T-cell (primary cell): ENCODE measurements around the gene TDRD7. TPM values are rescaled to one million over a fixed set of nuclear protein-coding genes. Genes with fewer than 3 reads are reported as not detected.

ENCODE experiments used
- ATAC-seq, 4 experiments: fragments of 200-7000 bp in 3 of 4; fragments of 150-1000 bp in 1 of 4; cut with Tn5 transposase; replicated peaks in 1 of 4; 1 replicate in 3 of 4; 2 replicates in 1 of 4; pipeline ENCODE4 v1.10.0; 2021; ENCODE audit warnings: moderate library complexity in 3 of 4, mild to moderate bottlenecking in 2 of 4, moderate number of reproducible peaks in 1 of 4
- CTCF ChIA-PET, 2 donors: fragments of 300-600 bp; sonication (Branson Sonifier 250); formaldehyde crosslinking; loops; one replicate each; lab custom pipeline; 2022; ENCODE audit warnings: antibody characterized with exemption in 2 of 2; lab: Charles Lee
- POLR2A ChIA-PET, 2 donors: fragments of 300-600 bp; sonication (Branson Sonifier 250); formaldehyde crosslinking; loops; one replicate each; lab custom pipeline; 2022; ENCODE audit warnings: antibody characterized with exemption in 2 of 2; lab: Charles Lee
- DNase-seq, 35 experiments: peaks; one replicate each; pipeline versions ENCODE4 v3.0.0 to v3.0.0-alpha.2; 2013 to 2023
- H3K27ac ChIP-seq: one replicate; pipeline ENCODE4 v1.5.1; 2013; ENCODE audit warnings: low read length
- H3K27me3 ChIP-seq, 2 experiments: replicated peaks in 1 of 2; 1 replicate in 1 of 2; 2 replicates in 1 of 2; pipeline versions ENCODE4 v1.6.1 to v1.7.0; 2013; ENCODE audit warnings: low read length in 1 of 2, mixed read lengths in 1 of 2; ENCODE audit not compliant: control insufficient read depth in 2 of 2, insufficient read depth in 2 of 2; ENCODE audit errors: extremely low read depth in 1 of 2
- H3K36me3 ChIP-seq, 2 donors: 1 replicate in 1 of 2; 2 replicates in 1 of 2; pipeline versions ENCODE4 v1.6.1 to v1.7.0; 2013; ENCODE audit warnings: low read length in 1 of 2; ENCODE audit not compliant: control insufficient read depth in 2 of 2, insufficient read depth in 1 of 2; ENCODE audit errors: extremely low read depth in 1 of 2
- H3K4me1 ChIP-seq, 2 experiments: 1 replicate in 1 of 2; 2 replicates in 1 of 2; pipeline versions ENCODE4 v1.6.1 to v1.7.0; 2013; ENCODE audit warnings: low read length in 2 of 2, mixed read lengths in 1 of 2; ENCODE audit not compliant: insufficient read depth in 2 of 2, control insufficient read depth in 1 of 2; ENCODE audit errors: extremely low read depth in 1 of 2
- H3K4me3 ChIP-seq, 2 donors: 1 replicate in 1 of 2; 2 replicates in 1 of 2; pipeline versions ENCODE4 v1.5.1 to v1.7.0; 2013; ENCODE audit warnings: mild to moderate bottlenecking in 2 of 2, low read length in 1 of 2, moderate library complexity in 1 of 2; ENCODE audit not compliant: control insufficient read depth in 1 of 2; ENCODE audit errors: extremely low read depth in 1 of 2
- H3K9me3 ChIP-seq: 2 replicates; pipeline ENCODE4 v1.7.0; 2013
- H3K27ac Mint-ChIP-seq, 2 donors: one replicate each; pipeline ENCODE4 v1.8.0; 2020 to 2021; ENCODE audit warnings: mild to moderate bottlenecking in 2 of 2, mixed read lengths in 2 of 2
- H3K27me3 Mint-ChIP-seq, 2 donors: one replicate each; pipeline ENCODE4 v1.8.0; 2021 to 2022; ENCODE audit warnings: mixed read lengths in 2 of 2
- H3K36me3 Mint-ChIP-seq: one replicate; pipeline ENCODE4 v1.8.0; 2021; ENCODE audit warnings: mixed read lengths
- H3K4me1 Mint-ChIP-seq, 3 donors: one replicate each; pipeline ENCODE4 v1.8.0; 2020 to 2022; ENCODE audit warnings: mixed read lengths in 3 of 3, mild to moderate bottlenecking in 1 of 3
- H3K4me3 Mint-ChIP-seq, 3 donors: one replicate each; pipeline ENCODE4 v1.8.0; 2020 to 2022; ENCODE audit warnings: mild to moderate bottlenecking in 3 of 3, mixed read lengths in 3 of 3, moderate library complexity in 3 of 3
- H3K9me3 Mint-ChIP-seq, 3 donors: one replicate each; pipeline ENCODE4 v1.8.0; 2020 to 2022; ENCODE audit warnings: mixed read lengths in 3 of 3
- WGBS: methylation state at CpG from one replicate; pipeline ENCODE4 v1.1.5; 2013; ENCODE audit warnings: missing lambda C conversion rate; ENCODE audit not compliant: insufficient coverage; 5-methylcytosine and 5-hydroxymethylcytosine counted together
- total RNA-seq, 35 experiments: library from RNA in 6 of 35; stranded (reverse) in 6 of 35; fragments of 120-200 nt in 1 of 35; gene quantifications; one replicate each; pipeline versions ENCODE4 v1.2.1 to v1.2.4 and lab custom pipeline; 2013 to 2026

Gene TDRD7
- total RNA-seq, 5 donors from 2014 or later (not counting 1 experiment from before 2014, with no cell fraction given), result 9.2 to 11.9 (median 10.2) TPM

GRCh38 chr9:97518166-97518908 lies 106.4 kb downstream of the TDRD7 start:
- H3K27ac ChIP-seq, result no peak overlapping the region
- POLR2A ChIA-PET, result no interaction called here

DNA sequence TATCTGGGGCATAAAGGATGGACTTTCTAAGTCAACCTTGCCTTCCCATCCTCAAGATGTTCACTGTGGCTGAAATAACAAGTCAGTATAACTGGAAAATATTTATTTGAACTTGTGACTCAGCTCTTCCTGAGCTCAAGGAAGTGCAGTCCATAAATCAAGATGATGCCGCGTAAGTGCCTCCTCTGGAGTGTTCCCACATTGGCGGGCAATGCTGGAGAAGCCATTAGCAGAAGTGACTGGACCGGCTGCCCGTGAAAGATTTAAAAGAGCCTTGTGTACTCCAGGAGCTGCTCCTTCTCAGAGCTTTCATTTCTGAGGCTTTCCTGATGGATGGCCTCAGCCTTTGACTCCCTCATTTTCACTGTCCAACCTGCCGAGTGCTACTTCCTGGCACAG lies 107.0 kb downstream of the TDRD7 start:
- Mint-ChIP-seq H3K27ac (no peak overlapping the region), H3K9me3 (no peaks in the 10 kb centered on the region), H3K36me3 (no peaks in the 10 kb centered on the region), H3K4me1 (peaks cover 0 to 5% (median 3%) of the 10 kb centered on the region in 3 donors), H3K4me3 (no peak overlapping the region), H3K27me3 (peaks cover 31 to 38% of the 10 kb centered on the region in 2 donors)
- Histone ChIP-seq H3K4me3 (no peak overlapping the region), H3K9me3 (no peaks in the 10 kb centered on the region), H3K4me1 (no peaks in the 10 kb centered on the region), H3K27ac (no peak overlapping the region), H3K36me3 (no peaks in the 10 kb centered on the region), H3K27me3 (peaks cover 0 to 38% of the 10 kb centered on the region in 2 experiments)
- ATAC-seq (no peak), DNase-seq (no peak)
- ChIA-PET CTCF (no interaction called here), POLR2A (no interaction called here)
- 21% methylated on average over 3 of the region's 6 CpGs for WGBS

More at GRCh38 chr9:97518166-97518908, 106.4 kb downstream of the TDRD7 start:
- Histone ChIP-seq H3K4me1 (no peaks in the 10 kb centered on the region), H3K9me3 (no peaks in the 10 kb centered on the region), H3K36me3 (no peaks in the 10 kb centered on the region), H3K4me3 (no peak overlapping the region), H3K27me3 (peaks cover 0 to 38% of the 10 kb centered on the region in 2 experiments)
- Mint-ChIP-seq H3K4me3 (no peak overlapping the region), H3K27me3 (peaks cover 31 to 38% of the 10 kb centered on the region in 2 donors), H3K4me1 (peaks cover 0 to 5% (median 3%) of the 10 kb centered on the region in 3 donors), H3K9me3 (no peaks in the 10 kb centered on the region), H3K27ac (no peak overlapping the region), H3K36me3 (no peaks in the 10 kb centered on the region)
- DNase-seq, result no peak
- ATAC-seq, result no peak
- 90% methylated on average over 6 of the region's 9 CpGs for WGBS
- CTCF ChIA-PET, result no interaction called here

DNA sequence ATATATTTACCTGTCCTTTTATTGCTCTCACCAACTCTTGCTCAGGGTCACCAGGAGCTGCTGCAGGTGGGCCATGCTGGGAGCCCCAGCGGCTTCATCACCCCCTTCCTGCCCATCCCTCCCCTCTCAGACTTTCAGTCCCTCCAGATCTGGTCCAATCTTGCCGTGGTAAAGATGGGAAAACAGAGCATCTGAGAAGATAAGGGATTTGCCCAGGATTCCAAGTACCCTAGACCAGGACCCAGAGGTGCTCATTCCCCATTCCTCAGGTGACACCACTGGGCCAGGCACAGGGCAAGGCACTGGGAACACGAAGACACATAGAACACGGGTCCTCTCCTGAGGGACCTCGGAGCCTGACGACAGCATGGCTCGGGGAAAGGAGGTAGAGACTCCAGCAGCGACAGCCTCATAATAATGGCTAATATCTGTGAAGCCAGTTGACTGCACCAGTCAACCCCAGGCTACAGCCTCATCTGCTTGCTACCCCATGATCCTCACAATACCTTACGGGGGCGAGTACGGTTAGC lies 107.6 kb downstream of the TDRD7 start:
- H3K36me3 Mint-ChIP-seq, result no peaks in the 10 kb centered on the region
- H3K4me1 ChIP-seq, result no peaks in the 10 kb centered on the region
- no peak overlapping the region for H3K27ac Mint-ChIP-seq
- ChIA-PET POLR2A (no interaction called here), CTCF (no interaction called here)
- WGBS, result 98% methylated on average over 8 of the region's 11 CpGs
- H3K4me3 ChIP-seq, result no peak overlapping the region
- no peak overlapping the region for H3K27ac ChIP-seq
- H3K27me3 Mint-ChIP-seq, result peaks cover 31 to 38% of the 10 kb centered on the region in 2 donors
- peaks cover 0 to 5% (median 3%) of the 10 kb centered on the region in 3 donors for H3K4me1 Mint-ChIP-seq
- no peaks in the 10 kb centered on the region for H3K36me3 ChIP-seq
- H3K27me3 ChIP-seq, result peaks cover 0 to 38% of the 10 kb centered on the region in 2 experiments
- no peak for DNase-seq
- no peak overlapping the region for H3K4me3 Mint-ChIP-seq
- no peaks in the 10 kb centered on the region for H3K9me3 Mint-ChIP-seq
- no peaks in the 10 kb centered on the region for H3K9me3 ChIP-seq
- no peak for ATAC-seq

GRCh38 chr9:97521576-97522333 lies 109.9 kb downstream of the TDRD7 start:
- POLR2A ChIA-PET, result no interaction called here
- Histone ChIP-seq H3K27ac (no peak overlapping the region), H3K27me3 (peaks cover 0 to 25% of the 10 kb centered on the region in 2 experiments), H3K4me1 (no peaks in the 10 kb centered on the region), H3K36me3 (no peaks in the 10 kb centered on the region), H3K9me3 (no peaks in the 10 kb centered on the region), H3K4me3 (no peak overlapping the region)
- peaks cover 21 to 27% of the 10 kb centered on the region in 2 donors for H3K27me3 Mint-ChIP-seq
- no peak overlapping the region for H3K27ac Mint-ChIP-seq
- H3K36me3 Mint-ChIP-seq, result no peaks in the 10 kb centered on the region
- CTCF ChIA-PET, result no interaction called here
- DNase-seq, result no peak
- 97% methylated on average over 5 of the region's 10 CpGs for WGBS
- no peaks in the 10 kb centered on the region for H3K9me3 Mint-ChIP-seq
- H3K4me3 Mint-ChIP-seq, result no peak overlapping the region
- ATAC-seq, result no peak
- peaks cover 0 to 5% (median 3%) of the 10 kb centered on the region in 3 donors for H3K4me1 Mint-ChIP-seq

- DNase-seq (no peak), ATAC-seq (no peak)
- no peaks in the 10 kb centered on the region for H3K9me3 Mint-ChIP-seq
- no peak overlapping the region for H3K4me3 ChIP-seq
- POLR2A ChIA-PET, result no interaction called here
- H3K27ac ChIP-seq, result no peak overlapping the region
- no peaks in the 10 kb centered on the region for H3K4me1 ChIP-seq
- no peaks in the 10 kb centered on the region for H3K36me3 Mint-ChIP-seq
- peaks cover 0 to 3% of the 10 kb centered on the region in 2 experiments for H3K27me3 ChIP-seq
- 60% methylated on average over 1 of the region's 4 CpGs for WGBS
- no peaks in the 10 kb centered on the region for H3K36me3 ChIP-seq
- no peak overlapping the region for H3K4me3 Mint-ChIP-seq
- H3K4me1 Mint-ChIP-seq, result no peaks in the 10 kb centered on the region
- H3K27ac Mint-ChIP-seq, result no peak overlapping the region
- peaks cover 3 to 4% of the 10 kb centered on the region in 2 donors for H3K27me3 Mint-ChIP-seq
- H3K9me3 ChIP-seq, result no peaks in the 10 kb centered on the region
- CTCF ChIA-PET, result interaction anchor here in 1 of 2 donors (0.6 kb wide), 1 partner anchor 317 kb away, joined by 3 read pairs; no protein-coding TSS in a partner anchor
Measured at GRCh38 chr9:97524424-97524823, 112.5 kb downstream of the TDRD7 start.

GRCh38 chr9:97525451-97525850 lies 113.6 kb downstream of the TDRD7 start:
- H3K27ac Mint-ChIP-seq, result no peak overlapping the region
- no peak for ATAC-seq
- H3K4me3 Mint-ChIP-seq, result no peak overlapping the region
- H3K4me1 ChIP-seq, result no peaks in the 10 kb centered on the region
- H3K4me1 Mint-ChIP-seq, result no peaks in the 10 kb centered on the region
- no peaks in the 10 kb centered on the region for H3K27me3 Mint-ChIP-seq
- ChIA-PET POLR2A (no interaction called here), CTCF (no interaction called here)
- H3K9me3 ChIP-seq, result no peaks in the 10 kb centered on the region
- WGBS, result no CpG with 5 or more reads among the region's 2 CpGs
- H3K27ac ChIP-seq, result no peak overlapping the region
- H3K27me3 ChIP-seq, result no peaks in the 10 kb centered on the region
- no peaks in the 10 kb centered on the region for H3K36me3 ChIP-seq
- no peaks in the 10 kb centered on the region for H3K9me3 Mint-ChIP-seq
- no peak for DNase-seq
- no peaks in the 10 kb centered on the region for H3K36me3 Mint-ChIP-seq
- no peak overlapping the region for H3K4me3 ChIP-seq
